IMR-90 (cell line): ENCODE measurements around the gene BAZ2A.

Experiments
- BHLHE40 ChIP-seq: fragments of 150-350 bp; IDR thresholded peaks from 2 replicates; pipeline ENCODE4 v1.6.1; 2016; ENCODE audit warnings: mild to moderate bottlenecking, low read depth, low read length
- MAFK ChIP-seq: IDR thresholded peaks from 2 replicates; pipeline ENCODE4 v1.6.1; 2012; ENCODE audit warnings: low read depth, low read length, improper control_type of control experiment
- MXI1 ChIP-seq: IDR thresholded peaks from 2 replicates; pipeline ENCODE4 v1.6.1; 2012; ENCODE audit warnings: low read depth, mild to moderate bottlenecking, low read length, moderate library complexity, borderline replicate concordance
- POLR2A ChIP-seq: IDR thresholded peaks from 2 replicates; pipeline ENCODE4 v1.6.1; 2012; ENCODE audit warnings: mild to moderate bottlenecking, low read depth, low read length
- RAD21 ChIP-seq: IDR thresholded peaks from 2 replicates; pipeline ENCODE4 v1.6.1; 2012; ENCODE audit warnings: low read length, improper control_type of control experiment
- RCOR1 ChIP-seq: IDR thresholded peaks from 2 replicates; pipeline ENCODE4 v1.6.1; 2012; ENCODE audit warnings: mild to moderate bottlenecking, low read length, improper control_type of control experiment; ENCODE audit not compliant: insufficient replicate concordance
- SMC3 ChIP-seq: fragments of 150-350 bp; IDR thresholded peaks from 2 replicates; pipeline ENCODE4 v1.6.1; 2016; ENCODE audit warnings: low read depth, mild to moderate bottlenecking, antibody characterized with exemption, low read length, moderate library complexity
- TF ChIP-seq, protein P1 (sequence below): conservative IDR thresholded peaks from 2 replicates; pipeline ENCODE4 v1.5.1; 2012; ENCODE audit warnings: mild to moderate bottlenecking, low read depth, low read length, improper control_type of control experiment
- TF ChIP-seq, protein P2 (sequence below): fragments of 150-350 bp; IDR thresholded peaks from 2 replicates; pipeline ENCODE4 v1.6.1; 2016; ENCODE audit warnings: low read depth, mild to moderate bottlenecking, low read length, moderate library complexity, borderline replicate concordance

DNA sequence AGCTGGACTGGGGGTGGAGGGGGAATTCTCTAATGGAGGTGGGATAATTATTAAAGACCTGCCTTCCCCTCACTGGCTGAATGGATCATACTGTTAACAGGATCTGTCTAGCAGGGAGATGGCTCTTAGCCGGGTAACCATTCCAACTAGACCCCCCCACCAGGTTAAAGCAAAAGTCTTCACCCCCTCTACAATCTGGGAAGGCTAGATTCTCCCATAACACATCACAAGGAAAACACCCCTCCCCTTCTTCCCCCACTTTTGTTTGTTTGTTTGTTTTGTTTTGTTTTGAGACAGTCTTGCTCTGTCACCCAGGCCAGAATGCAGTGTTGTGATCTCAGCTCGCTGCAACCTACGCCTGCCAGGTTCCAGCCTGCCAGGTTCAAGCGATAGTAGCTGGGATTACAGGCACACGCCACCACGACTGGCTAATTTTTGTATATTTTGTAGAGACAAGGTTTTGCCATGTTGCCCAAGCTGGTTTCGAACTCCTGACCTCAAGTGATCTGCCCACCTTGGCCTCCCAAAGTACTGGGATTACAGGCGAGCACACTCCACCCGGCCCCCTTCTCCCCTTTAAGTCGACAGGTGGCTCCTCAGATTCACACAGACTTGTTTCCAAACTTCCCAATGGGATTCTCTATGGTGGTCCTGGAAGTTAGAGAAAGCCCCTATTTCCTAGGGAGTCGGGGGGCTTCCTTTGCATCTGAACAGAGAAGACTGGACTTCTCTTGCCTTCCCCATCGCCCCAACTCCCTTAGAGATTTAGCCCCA lies 3.5 kb upstream of the BAZ2A start:
- TF ChIP-seq, protein P1, sequence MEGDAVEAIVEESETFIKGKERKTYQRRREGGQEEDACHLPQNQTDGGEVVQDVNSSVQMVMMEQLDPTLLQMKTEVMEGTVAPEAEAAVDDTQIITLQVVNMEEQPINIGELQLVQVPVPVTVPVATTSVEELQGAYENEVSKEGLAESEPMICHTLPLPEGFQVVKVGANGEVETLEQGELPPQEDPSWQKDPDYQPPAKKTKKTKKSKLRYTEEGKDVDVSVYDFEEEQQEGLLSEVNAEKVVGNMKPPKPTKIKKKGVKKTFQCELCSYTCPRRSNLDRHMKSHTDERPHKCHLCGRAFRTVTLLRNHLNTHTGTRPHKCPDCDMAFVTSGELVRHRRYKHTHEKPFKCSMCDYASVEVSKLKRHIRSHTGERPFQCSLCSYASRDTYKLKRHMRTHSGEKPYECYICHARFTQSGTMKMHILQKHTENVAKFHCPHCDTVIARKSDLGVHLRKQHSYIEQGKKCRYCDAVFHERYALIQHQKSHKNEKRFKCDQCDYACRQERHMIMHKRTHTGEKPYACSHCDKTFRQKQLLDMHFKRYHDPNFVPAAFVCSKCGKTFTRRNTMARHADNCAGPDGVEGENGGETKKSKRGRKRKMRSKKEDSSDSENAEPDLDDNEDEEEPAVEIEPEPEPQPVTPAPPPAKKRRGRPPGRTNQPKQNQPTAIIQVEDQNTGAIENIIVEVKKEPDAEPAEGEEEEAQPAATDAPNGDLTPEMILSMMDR = no peak
- no peak for TF ChIP-seq POLR2A
- no peak for TF ChIP-seq BHLHE40
- TF ChIP-seq RAD21 = no peak
- TF ChIP-seq MAFK = no peak
- TF ChIP-seq SMC3 = no peak
- no peak for TF ChIP-seq RCOR1
- TF ChIP-seq MXI1 = no peak
- TF ChIP-seq, protein P2, sequence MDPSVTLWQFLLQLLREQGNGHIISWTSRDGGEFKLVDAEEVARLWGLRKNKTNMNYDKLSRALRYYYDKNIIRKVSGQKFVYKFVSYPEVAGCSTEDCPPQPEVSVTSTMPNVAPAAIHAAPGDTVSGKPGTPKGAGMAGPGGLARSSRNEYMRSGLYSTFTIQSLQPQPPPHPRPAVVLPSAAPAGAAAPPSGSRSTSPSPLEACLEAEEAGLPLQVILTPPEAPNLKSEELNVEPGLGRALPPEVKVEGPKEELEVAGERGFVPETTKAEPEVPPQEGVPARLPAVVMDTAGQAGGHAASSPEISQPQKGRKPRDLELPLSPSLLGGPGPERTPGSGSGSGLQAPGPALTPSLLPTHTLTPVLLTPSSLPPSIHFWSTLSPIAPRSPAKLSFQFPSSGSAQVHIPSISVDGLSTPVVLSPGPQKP = no peak
